GM12872 (cell line): ENCODE measurements around the gene HTR3A.

Experiments
- TF ChIP-seq, protein P1 (sequence below): IDR thresholded peaks from 3 replicates; pipeline ENCODE4 v1.5.1; 2011; ENCODE audit warnings: low read depth, mild to moderate bottlenecking, low read length, moderate library complexity; ENCODE audit not compliant: insufficient read depth

HTR3A gene

DNA sequence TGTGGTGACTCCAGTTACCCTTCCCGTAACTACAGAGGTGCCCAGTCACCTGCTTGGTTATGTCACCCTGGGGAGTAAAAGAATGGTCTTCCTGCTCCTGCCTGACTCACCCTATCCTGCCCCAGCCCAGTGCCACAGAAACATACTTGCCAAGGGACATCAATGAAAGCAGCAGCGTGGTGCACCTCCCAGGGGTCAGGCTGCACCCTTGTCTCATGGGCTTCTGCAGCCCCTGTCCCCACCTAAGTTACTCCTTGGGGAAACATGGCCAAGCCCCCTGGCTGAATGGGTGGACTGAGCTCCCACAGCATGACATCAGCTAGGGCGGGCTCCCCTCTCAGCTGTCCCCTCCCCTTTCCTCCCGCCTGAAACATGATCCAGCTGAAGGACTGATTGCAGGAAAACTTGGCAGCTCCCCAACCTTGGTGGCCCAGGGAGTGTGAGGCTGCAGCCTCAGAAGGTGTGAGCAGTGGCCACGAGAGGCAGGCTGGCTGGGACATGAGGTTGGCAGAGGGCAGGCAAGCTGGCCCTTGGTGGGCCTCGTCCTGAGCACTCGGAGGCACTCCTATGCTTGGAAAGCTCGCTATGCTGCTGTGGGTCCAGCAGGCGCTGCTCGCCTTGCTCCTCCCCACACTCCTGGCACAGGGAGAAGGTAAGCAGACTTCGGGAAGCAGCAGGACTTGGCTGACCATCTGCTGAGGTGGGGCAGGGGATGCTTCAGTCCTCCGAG, at the start of gene HTR3A:
HTR3A (plus strand) TSS at position 368 of the 730 bp plus-strand sequence; CDS start at position 586, 218 bp downstream.
- TF ChIP-seq, protein P1, sequence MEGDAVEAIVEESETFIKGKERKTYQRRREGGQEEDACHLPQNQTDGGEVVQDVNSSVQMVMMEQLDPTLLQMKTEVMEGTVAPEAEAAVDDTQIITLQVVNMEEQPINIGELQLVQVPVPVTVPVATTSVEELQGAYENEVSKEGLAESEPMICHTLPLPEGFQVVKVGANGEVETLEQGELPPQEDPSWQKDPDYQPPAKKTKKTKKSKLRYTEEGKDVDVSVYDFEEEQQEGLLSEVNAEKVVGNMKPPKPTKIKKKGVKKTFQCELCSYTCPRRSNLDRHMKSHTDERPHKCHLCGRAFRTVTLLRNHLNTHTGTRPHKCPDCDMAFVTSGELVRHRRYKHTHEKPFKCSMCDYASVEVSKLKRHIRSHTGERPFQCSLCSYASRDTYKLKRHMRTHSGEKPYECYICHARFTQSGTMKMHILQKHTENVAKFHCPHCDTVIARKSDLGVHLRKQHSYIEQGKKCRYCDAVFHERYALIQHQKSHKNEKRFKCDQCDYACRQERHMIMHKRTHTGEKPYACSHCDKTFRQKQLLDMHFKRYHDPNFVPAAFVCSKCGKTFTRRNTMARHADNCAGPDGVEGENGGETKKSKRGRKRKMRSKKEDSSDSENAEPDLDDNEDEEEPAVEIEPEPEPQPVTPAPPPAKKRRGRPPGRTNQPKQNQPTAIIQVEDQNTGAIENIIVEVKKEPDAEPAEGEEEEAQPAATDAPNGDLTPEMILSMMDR = no peak

DNA sequence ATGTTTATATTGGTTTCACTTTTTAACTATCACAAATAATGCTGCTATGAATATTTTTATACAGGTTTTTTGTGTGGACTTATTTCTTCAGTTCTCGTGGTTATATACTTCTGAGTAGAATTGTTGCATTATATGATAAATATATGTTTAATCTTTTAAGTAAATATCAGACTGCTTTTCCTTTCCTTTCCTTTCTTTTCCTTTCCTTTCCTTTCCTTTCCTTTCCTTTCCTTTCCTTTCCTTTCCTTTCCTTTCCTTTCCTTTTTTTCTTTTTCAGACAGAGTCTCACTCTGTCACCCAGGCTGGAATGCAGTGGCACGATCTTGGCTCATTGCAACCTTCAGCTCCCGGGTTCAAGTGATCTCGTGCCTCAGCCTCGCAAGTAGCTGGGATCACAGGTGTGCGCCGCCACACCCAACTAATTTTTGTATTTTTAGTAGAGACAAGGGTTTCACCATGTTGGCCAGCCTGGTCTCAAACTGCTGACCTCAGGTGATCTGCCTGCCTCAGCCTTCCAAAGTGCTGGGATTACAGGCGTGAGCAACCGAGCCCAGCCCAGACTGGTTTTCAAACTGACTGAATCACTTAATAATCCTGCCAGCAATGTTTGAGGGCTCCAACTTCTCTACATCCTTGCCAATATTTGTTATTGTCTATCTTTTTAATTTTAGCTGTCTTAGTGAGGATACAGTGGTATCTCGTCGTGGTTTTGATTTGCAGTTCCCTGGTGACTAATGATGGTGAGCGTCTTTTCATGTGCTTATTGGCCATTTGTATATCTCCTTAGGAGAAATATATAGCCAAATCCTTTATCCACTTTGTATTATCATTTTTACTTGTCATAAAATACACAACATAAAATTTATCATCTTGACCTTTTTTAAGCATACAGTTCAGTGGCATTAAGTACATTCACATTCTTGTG, 48.4 kb upstream of the HTR3A start:
- TF ChIP-seq, protein P1 = no peak

DNA sequence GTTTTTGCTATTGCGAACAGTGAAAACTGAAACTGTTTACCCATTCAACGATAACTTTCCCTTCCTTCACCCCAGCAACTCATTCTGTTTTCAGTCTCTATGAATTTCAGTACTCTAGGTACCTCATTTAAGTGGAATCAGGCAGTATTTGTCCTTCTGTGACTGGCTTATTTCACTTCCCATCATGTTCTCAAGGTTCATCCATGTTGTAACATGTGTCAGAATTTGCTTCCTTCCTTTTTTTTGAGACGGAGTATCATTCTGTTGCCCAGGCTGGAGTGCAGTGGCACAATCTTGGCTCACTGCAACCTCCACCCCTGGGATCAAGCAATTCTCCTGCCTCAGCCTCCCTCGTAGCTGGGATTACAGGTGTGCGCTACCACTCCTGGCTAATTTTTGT, 46.6 kb upstream of the HTR3A start:
- TF ChIP-seq, protein P1 = no peak

DNA sequence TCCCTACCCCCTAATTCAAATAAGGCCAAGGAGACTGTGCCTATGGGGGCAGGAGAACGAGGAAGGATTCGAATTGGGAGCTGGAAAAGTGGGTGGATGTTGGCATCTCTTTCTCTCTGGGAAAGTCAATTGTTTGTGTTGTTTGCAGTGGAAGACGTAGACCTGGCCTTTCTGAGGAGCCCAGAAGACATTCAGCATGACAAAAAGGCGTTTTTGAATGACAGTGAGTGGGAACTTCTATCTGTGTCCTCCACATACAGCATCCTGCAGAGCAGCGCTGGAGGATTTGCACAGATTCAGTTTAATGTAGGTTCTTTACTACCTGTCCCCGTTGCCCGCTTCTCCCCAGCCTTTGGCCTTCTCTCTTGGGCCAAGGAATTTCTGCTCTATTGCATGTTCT, 42.1 kb upstream of the HTR3A start:
- TF ChIP-seq, protein P1 = no peak

DNA sequence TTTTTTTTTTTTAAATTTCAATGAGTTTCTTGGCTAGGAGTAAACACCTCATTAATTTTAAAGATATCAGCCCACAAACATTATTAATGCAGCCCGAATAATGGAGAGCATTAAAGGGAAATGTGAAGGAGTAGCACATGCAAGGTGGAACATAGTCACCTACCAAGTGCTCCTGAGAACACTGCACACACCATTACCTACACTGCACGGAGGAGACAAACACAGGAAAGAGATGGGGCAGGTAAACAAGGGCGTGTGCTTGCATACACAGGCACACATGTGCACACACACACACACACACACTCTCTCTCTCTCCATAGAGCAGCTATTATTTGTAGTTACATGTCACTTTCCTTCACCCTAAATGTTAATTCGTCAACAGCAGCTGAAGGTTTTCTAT, 40.1 kb upstream of the HTR3A start:
- TF ChIP-seq, protein P1 = no peak

DNA sequence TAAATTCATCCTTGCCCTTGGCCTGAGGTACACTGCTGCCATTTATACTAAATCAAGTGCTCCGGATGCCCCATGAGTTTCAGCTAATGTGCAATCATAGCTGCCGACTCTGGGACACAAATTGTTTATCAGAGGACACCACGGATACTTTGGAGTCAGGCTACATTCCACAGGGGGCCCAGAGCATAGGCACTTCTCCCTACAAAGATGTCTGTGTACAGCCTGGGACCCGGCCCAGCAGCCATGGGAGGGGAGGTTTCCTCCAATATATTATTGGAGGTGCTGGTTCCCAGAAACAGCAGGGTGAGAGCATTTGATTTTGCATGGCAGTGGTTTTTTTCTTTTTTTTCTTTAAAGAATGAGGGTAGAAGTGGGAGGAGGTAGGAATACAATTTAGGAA, 39.0 kb upstream of the HTR3A start:
- TF ChIP-seq, protein P1 = no peak

DNA sequence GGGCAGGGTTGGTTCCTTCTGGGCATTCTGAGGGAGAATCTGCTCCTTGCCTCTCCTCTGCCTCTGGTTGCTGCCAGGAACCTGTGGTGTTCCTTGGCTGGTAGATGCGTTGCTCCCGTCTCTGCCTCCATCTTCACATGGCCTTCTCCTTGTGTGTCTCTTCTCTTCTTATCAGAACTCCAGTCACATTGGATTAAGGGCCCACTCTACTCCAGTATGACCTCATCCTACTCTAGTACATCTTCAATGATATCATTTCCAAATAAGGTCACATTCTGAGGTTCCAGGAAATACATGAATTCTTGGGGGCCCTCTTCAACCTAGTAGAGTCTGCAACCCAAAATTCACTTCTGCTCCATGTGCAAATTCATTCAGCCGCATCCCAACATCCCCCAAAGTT, 37.0 kb upstream of the HTR3A start:
- TF ChIP-seq, protein P1 = no peak
